M059J (cell line): ENCODE measurements around the gene SLC38A10. TPM values are rescaled to one million over a fixed set of nuclear protein-coding genes. Genes with fewer than 3 reads are reported as not detected.

ENCODE experiments used
- DNase-seq: peaks from one replicate; pipeline ENCODE4 v3.0.0-alpha.2; 2012; ENCODE audit warnings: low read depth
- total RNA-seq: library from RNA; depleted of rRNA; stranded (reverse); fragments of >200 nt; shearing (Covaris generic); gene quantifications from 2 replicates; pipeline ENCODE4 v1.2.3, GENCODE V29; 2014

The SLC38A10 gene
- total RNA-seq, 1 experiment from 2014 or later: 119 TPM

DNA sequence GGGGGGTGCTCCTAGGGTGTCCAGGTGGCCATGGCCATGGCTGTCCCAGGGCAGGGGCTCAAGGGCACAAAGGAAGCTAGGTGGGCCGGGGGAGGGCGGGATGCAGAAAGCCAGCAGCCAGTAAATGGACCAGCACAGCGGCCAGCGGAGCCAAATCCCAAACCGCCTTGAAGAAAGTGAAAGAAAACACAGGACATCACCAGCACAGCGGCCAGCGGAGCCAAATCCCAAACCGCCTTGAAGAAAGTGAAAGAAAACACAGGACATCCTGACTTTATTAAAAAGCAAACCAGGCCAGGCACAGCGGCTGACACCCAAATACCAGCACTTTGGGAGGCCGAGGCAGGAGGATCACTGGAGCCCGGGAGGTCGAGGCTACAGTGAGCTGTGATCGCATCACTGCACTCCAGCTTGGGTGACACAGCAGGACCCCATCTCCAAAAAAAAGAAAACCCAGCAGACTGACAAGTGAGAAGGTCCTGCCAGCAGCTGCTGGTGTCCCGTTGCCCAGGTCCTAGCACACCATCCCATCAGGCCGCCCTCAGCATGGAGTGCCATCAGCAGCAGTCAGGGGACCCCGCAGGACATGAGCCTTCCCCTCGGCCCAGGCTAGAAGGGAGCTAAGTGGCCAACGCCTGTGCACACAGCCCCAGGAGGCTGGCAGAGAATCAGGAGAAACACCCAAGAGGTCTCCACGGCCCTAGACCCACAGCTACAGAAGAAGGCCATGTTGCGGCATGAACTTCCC, 17.0 kb downstream of the SLC38A10 start:
- no peak for DNase-seq

DNA sequence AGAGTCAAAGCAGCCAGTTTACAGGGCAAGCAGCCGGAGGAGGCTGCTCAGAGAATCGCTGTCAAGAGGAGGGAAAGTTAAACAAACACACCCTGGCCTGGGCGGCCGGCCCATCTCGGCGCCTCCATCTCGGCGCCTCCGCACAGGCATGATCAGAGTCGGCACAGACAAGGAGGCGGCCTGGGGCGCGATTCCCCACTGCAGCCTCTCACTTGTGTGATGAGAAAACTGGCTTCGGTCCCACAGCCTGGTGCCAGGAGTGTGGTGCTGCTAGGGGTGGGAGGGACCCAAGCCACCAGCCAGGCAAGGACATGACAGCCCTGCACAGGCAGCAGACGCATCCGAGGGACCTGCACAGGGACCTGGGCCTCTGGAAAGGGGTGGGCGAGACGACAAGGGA, 17.7 kb downstream of the SLC38A10 start:
- no peak for DNase-seq

DNA sequence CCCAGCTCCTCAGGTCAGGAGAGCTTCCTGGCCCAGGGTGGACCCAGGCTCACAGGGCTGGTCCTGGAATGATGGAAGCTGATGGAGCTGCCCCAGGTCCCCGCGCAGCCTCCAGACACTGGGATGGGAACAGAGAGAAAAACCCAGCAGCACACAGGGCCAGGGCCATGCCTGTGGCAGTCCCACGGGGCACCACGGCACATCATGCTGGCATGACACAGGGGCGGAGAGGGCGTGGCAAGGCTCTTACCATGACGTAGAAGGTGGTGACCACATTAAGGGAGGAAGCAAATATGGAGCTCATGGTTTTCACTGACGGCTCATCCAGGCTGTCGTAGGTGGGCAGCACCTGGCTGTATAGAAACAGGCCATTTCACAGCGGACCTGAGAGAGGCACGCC, 18.3 kb downstream of the SLC38A10 start:
- no peak for DNase-seq

DNA sequence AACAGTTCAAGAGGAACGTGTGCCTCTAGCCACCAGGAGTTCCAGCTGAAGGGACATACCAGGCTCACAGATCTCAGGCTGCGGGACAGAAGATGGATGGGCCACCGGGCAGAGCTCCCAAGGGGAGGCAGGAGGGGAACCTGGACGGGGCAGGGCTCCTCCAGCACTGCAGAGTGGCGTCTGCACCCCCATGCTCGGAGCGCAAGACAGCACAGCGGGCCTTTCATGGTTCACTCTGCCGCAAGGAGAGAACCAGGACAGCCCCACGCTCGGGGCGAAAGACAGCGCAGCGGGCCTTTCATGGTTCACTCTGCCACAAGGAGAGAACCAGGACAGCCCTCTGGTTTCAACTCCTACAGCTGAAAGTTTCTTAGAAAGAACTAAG, 20.6 kb downstream of the SLC38A10 start:
- no peak for DNase-seq

DNA sequence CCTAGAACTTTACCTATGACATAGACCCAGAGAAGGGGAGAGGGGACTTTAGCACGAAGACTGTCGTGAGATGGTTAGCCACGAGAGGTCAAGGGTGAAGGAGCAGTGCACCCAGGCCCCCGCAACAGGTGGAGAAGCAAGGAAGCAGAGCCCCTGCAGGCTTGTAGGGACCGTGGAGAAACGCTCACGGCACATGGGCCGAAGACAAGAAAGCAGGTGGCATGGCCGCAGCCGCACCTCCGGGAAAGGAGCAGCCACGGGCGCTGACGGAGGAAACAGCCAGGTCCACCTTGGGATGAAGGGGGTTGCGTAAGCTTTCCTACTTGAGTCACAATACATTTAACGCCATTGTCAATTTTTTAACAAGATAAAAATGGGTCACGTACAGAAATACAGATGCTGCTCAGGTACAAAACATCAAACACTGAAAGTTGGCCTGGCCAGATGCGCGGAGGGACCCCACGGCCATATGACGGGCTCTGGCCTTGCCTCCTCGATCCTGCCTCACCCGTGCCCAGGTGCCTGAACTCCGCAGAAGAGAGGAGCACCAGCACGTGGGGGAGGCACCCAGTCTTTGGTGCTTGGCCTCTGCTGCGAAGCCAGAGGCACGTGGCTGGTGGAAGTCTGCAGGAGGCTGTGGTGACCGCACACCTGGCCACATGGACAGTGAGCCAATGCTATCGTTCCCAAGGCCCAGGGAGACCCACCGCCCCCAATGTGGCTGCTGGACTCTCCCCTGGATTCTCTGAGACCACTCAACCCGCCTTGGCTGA, 21.2 kb downstream of the SLC38A10 start:
- no peak for DNase-seq

DNA sequence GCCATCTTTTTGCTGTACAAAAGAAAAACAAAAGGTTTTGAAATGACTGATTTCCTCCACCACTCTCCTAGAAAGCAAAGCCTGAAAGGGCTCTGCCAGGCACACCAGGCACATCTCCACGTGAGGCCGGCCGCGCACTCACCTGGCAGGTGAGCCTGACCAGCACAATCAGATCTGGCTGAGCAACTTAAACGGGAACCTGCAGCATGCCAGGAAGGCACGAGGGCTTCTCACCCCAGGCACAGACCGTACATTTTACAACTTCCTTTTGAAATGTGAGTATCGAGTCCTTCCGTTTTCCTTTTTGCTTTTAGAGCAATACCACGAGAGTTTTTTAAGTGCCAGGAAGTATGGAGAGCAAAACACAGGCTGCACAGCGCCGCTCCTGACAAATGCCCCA, 22.5 kb downstream of the SLC38A10 start:
- DNase-seq: no peak

DNA sequence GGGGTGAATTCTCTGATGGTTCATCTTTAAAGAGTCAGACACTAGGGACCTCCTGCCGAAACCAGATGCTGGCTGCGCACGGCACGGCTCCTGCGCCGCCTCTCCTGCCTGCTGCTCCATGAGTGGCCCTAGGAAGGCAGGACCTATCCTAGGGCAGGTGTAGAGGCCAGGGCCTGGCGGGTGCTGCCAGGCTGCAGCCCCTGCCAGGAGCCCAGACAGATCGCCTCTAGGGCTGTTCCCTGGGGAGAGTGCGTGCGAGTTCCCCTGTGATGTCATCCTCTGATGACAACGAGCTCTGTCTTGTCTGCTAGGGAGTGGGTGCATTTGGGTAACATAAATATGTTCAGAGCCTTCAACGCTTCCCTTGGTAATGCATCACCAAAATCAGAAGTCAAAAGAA, 23.9 kb downstream of the SLC38A10 start:
- DNase-seq: no peak

DNA sequence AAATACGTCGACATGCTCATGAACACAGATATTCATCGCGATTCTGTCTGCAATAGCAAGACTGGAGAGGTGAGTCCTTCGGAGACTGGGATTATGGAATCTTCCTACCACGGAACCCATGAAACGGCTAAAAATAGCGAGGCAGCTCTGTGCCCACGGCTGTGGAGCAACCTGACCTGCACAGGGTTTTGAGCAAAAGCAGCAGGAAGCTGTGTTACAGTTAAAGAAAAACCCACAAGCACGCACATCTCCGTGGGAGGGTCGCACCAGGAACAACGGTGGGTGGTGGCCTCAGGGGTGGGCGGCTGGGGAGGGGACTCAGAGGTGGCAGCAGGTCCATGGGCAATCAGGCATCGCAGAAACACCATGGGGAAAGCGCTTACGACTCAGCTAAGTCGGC, 24.8 kb downstream of the SLC38A10 start:
- DNase-seq: no peak

DNA sequence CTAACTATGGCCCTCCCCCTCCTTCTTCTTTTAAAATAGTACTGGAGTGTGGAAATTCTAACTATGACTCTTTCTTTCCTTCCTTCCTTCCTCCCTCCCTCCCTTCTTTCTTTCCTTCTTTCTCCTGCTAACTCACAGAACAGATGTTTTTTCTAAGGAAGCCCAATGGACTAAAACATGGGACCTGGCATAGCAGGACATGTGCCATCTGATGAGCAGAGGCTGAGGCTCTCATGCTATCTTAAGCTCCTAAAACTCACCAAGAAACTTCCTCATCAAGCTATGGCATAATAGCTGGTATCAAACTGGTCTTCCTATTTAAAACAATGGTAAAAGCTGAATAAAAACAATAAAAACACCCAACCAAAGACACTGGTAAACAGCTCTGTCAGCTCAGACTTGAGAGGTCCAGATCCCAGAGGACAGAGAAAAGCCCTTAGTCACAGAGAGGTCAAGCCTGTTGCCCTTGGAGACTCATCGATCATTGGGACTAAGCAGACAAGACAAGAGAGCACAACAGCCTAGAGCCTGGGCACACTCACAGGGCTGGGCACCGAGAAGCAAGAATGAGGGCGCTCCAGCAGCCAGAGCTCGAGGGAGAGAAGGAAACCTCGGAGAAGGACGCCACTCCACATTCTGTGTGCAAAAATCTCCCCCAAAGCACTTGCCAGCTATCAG, 27.6 kb downstream of the SLC38A10 start:
- DNase-seq: no peak

DNA sequence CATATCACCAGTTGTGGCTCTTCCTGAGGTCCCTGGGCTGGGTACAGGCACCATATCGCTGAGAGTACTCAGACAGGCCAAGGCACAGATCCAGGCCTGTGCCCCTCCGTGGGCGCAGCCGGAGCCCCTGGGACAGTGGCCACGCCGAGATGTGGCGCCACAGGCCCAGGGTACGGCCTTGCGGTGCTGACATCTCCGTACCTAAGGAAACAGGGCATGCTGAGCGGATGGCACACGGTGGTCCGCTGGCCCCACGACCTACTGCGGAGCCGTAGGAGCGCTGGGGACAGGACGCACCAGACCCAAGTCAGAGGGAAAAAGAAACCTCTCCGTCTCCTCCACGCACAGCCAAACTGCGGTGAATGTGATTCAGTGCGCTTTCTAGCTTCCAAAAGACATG, 29.5 kb downstream of the SLC38A10 start:
- DNase-seq: no peak

DNA sequence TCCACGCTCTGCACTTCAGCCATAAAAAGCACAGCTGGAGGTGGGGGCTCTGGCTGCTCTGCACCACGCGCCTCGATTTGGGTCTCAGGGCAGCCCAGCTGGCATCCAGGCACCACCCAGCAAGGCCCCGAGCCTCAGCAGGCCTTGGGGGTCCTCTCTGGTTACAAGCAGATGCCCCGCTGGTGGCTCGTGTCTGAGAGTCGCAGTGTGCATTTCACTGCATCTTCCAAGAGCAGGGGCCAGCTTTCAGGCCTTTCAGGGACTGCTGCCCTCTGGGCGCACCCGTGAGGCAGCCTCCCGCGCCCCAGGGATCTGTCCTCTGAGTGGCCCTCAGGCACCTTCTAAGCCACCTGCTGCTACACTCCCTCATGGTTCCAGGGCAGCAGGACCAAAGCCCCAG, 30.5 kb downstream of the SLC38A10 start:
- no peak for DNase-seq

DNA sequence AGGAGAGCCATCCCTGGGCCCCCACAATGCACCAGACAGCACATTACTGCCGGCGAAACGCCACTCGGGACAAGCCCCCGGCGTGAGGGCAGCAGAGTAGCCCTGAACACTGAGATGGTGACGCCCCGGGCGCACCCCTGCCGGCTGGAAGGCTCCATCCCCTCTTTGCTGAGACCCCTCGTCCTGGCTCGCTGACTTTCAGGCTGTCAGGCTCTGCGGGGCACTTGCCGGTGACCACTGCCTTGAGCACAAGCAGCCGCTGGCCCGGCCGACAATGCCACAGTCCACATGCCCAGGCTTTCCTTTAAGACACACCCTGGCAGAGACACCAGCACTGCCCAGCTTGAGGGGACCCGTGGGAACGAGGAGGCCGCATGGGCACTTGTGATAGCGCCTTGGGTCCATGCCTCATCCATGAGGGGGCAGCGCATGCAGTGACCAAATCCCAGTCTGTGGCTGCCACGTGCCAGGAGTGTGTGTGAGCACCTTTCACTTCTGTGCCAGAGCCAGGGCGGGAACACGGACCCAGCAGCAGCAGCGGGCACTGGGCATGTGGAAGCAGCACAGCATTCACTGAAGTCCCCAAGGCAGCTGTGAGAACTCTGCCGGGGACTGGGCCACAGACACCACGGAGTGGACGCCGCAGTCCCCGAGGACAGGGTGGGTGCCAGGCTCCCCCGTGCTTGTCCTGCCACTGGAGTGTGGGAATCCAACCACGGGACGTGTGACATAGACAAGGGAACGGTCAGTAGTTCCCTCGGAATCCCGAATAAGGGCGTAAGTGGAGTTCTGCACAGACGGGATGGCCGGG, 31.5 kb downstream of the SLC38A10 start:
- DNase-seq: no peak

DNA sequence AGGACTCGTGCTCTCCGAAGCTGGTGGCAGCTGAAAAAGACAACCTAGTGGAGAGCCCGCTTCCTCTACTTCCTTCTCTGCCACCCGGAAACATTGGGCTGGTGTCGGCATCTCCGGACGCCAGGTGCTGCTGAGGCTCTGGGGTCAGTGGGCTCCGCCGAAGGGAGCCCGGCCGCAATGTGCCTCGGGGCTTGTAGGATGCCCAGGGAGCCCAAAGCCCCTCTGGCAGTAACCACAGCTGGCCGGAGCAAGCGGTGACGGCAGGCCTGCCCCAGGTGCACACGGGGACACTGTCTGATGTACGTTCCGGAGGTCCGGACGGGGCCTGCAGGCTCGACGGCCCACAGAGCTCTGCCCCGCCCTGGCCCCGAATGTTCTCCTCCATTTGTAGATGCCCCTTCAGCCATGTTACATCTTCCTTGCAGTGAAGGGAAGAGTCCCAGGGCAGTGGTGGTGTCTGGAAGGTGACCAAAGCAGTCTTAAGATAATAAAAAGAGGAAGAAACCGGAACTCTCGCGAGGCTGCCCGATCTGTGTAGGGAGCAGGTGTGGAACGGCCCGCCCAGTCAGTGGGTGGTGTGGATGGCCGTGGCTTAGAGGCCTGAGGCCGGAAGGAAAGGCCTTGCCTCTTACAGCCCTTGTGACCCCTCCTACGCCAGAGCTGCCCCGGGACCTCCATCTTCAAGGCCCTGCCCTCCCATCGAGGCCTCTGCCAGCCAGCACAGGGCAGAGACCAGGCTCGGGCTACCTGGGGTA, 33.3 kb downstream of the SLC38A10 start:
- DNase-seq: no peak

DNA sequence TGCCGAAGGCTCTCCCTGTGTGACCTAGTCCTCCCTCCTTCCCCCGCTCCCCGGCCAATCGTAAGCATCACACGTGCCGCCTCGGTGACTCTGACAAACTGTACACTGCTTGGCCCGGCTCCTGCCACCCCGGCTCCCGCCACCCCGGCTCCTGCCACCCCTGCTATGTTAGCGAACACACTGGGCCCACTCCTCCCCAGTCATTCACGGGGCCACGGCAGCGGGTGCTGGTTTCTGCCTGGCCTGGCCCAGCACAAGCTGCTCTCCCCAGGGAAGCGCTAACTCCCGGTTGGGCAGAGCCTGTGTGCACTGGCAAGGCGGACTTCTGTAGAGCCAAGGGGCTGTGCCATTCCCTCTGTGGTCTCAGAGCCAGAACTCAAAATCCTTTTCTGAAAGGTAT, 34.0 kb downstream of the SLC38A10 start:
- DNase-seq: no peak

DNA sequence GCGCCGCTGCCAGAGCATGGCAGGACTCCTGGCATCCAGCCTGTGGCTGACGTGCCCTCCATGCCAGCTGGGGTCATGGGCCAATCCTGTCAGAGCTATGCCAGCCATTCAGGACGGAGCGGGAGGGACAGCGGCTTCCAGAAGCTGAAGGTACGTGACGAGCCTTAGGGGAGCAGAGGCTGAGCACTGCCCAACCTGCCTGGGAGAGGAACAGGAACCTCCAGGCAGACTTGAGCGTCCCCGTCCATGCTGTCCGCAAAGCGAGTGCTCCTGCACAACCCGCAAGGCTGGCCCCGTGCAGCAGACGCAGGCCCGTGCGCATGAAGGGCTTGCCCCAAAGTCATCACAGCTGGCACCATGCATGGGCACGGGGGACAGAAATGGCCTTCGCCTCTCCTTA, 34.5 kb downstream of the SLC38A10 start:
- DNase-seq: no peak

DNA sequence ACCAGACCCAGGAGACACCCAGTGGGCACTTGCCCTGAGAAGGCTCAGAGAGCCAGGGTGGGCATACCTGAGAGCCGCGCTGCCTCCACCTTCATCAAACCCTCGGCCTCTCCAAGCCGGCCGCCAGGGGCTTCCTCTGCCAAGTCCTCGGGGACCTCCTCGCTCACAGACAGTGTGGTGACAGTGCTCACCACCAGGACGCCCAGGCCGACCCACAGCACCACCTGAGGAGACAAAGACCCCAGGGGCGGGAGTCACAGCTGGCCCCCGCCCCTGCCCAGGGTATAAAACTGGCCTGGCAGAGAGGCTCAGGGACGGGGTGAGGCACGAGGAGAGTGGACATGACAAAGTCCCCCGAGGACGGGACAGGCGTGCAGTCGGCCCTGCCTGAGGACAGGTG, 34.9 kb downstream of the SLC38A10 start:
- no peak for DNase-seq

DNA sequence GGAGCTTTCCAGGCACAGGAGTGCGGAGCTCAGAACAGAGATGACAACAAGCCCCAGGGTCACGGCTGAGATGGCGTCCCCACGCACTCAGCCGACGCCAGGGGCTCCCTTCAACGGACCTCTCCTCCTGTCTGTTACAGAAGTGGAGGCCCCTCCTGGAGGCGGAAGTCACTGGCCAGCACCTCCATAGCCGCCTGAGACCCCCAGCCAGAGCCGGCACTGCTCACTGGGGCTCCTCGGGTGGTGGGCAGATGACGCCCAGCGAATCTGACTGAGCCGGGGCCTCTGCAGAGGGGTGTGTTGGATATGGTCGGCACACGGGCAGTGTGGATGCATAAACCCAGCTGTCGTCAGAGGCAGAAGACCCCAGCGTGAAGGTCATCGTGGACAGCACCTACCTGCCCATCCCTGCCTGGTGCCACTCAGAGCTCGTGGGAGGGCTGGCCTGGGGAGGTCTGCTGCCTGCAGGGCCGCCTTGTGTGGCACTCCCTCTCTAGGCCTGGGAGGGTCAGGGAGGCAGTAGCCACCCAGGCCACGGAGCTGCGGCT, 36.0 kb downstream of the SLC38A10 start:
- DNase-seq: no peak

DNA sequence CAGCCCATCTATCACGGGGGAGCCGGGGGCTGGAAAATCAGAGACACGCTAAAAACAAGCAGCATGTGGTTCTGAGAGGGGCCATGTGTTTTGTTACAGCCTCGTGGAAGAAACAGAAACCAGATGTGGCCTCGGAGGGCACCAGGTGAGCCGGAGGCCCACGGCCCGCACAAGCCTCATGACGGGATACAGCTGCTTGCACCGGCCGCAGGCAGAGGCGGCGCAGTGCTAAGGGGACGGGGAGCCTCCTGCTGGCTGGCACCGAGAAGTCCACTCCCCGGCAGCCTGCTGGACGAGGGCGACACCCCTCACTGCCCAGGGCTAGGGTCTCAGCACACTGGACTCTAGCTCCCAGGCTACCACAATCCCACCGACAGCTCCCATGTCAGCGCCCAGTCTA, 36.8 kb downstream of the SLC38A10 start:
- DNase-seq: no peak

DNA sequence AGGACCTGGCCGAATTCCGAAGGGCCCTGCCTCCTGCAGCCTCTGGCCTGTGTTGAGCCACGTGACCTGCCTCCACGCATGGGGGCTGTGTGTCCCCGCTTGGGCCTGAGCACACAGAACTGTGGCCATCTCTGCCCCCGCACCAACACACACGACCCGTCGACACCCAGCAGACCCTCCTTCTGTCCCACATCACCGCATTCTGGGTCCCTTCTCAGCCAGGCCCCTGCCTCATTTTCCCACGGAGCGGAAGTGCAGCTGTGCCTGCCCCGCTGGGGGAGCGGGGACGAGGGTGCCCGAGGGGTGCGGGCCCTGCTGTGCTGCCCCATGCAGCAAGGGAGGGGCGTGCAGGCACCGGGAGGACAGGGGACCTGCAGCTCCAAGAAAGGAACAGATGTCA, 37.6 kb downstream of the SLC38A10 start:
- no peak for DNase-seq

DNA sequence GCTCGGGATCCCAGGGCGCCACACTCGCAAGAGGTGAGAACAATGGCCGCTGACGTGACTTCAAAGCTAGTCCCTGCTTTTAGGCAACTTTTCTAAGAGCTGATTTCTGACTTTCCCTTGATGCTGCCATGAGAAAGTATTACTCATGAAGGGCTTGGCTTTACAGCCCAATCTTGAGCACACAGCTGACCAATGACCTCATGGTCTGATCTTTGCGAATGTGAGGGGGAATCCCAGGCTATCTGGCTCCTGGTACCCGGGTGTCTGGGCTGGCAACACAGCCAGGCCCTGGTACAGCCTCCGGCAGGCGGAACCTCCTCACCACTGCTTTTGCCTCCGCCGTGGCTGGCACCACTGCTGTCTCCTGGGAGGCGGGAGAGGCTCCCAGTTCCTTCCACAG, 38.5 kb downstream of the SLC38A10 start:
- peak; percentile 26 for DNase-seq
